Mesendoderm (in vitro differentiated cells): ENCODE results near the gene RASSF4.

ENCODE experiments used
- DNase-seq: peaks from one replicate; pipeline ENCODE4 v3.0.0; 2013
- H2AK5ac ChIP-seq: 2 replicates; pipeline ENCODE4 v1.6.1; 2013; ENCODE audit warnings: low read length, inconsistent platforms
- H2BK120ac ChIP-seq: 2 replicates; pipeline ENCODE4 v1.6.1; 2013; ENCODE audit warnings: low read depth, mild to moderate bottlenecking, low read length, moderate library complexity, mixed read lengths
- H2BK15ac ChIP-seq: replicated peaks from 2 replicates; pipeline ENCODE4 v1.6.1; 2013; ENCODE audit warnings: low read depth, mild to moderate bottlenecking, moderate library complexity
- H2BK5ac ChIP-seq: 2 replicates; pipeline ENCODE4 v1.6.1; 2013; ENCODE audit warnings: low read length, inconsistent platforms
- H3K18ac ChIP-seq: 2 replicates; pipeline ENCODE4 v1.6.1; 2013; ENCODE audit warnings: mild to moderate bottlenecking, low read length, mixed read lengths
- H3K23ac ChIP-seq: one replicate; pipeline ENCODE4 v1.6.1; 2013; ENCODE audit warnings: low read length
- H3K27ac ChIP-seq: 2 replicates; pipeline ENCODE4 v1.5.1; 2013; ENCODE audit warnings: low read depth, mild to moderate bottlenecking, inconsistent platforms, low read length, moderate library complexity
- H3K27me3 ChIP-seq: 2 replicates; pipeline ENCODE4 v1.6.1; 2013; ENCODE audit warnings: low read length, control low read depth, mild to moderate bottlenecking, inconsistent platforms; ENCODE audit not compliant: insufficient read depth, poor library complexity
- H3K36me3 ChIP-seq: 2 replicates; pipeline ENCODE4 v1.6.1; 2013; ENCODE audit warnings: low read length, inconsistent platforms; ENCODE audit not compliant: control insufficient read depth, insufficient read depth
- H3K4ac ChIP-seq: one replicate; pipeline ENCODE4 v1.6.1; 2013; ENCODE audit warnings: low read depth, mild to moderate bottlenecking, low read length, moderate library complexity
- H3K4me1 ChIP-seq: 2 replicates; pipeline ENCODE4 v1.6.1; 2013; ENCODE audit warnings: low read depth, low read length, inconsistent platforms; ENCODE audit not compliant: control insufficient read depth
- H3K4me2 ChIP-seq: 2 replicates; pipeline ENCODE4 v1.6.1; 2013; ENCODE audit warnings: low read length
- H3K4me3 ChIP-seq: 2 replicates; pipeline ENCODE4 v1.5.1; 2013; ENCODE audit warnings: mild to moderate bottlenecking, low read length
- H3K56ac ChIP-seq: one replicate; pipeline ENCODE4 v1.6.1; 2013; ENCODE audit warnings: low read length
- H3K79me1 ChIP-seq: 2 replicates; pipeline ENCODE4 v1.6.1; 2013; ENCODE audit warnings: low read length, inconsistent platforms
- H3K79me2 ChIP-seq: 2 replicates; pipeline ENCODE4 v1.6.1; 2013; ENCODE audit warnings: mild to moderate bottlenecking, low read length; ENCODE audit not compliant: control insufficient read depth, insufficient read depth
- H3K9ac ChIP-seq: 2 replicates; pipeline ENCODE4 v1.6.1; 2013; ENCODE audit warnings: low read length, inconsistent platforms
- H4K5ac ChIP-seq: one replicate; pipeline ENCODE4 v1.6.1; 2013; ENCODE audit warnings: low read length
- H4K8ac ChIP-seq: one replicate; pipeline ENCODE4 v1.6.1; 2013; ENCODE audit warnings: low read depth, mild to moderate bottlenecking, control low read depth, low read length, moderate library complexity
- WGBS: extraction: QIAGEN DNeasy Blood & Tissue Kit; methylation state at CpG from one replicate; pipeline ENCODE4 v1.1.7; 2013; ENCODE audit warnings: low lambda C conversion rate, missing lambda C conversion rate; ENCODE audit not compliant: insufficient coverage; ENCODE audit errors: extremely low coverage; 5-methylcytosine and 5-hydroxymethylcytosine counted together

RASSF4 gene

DNA sequence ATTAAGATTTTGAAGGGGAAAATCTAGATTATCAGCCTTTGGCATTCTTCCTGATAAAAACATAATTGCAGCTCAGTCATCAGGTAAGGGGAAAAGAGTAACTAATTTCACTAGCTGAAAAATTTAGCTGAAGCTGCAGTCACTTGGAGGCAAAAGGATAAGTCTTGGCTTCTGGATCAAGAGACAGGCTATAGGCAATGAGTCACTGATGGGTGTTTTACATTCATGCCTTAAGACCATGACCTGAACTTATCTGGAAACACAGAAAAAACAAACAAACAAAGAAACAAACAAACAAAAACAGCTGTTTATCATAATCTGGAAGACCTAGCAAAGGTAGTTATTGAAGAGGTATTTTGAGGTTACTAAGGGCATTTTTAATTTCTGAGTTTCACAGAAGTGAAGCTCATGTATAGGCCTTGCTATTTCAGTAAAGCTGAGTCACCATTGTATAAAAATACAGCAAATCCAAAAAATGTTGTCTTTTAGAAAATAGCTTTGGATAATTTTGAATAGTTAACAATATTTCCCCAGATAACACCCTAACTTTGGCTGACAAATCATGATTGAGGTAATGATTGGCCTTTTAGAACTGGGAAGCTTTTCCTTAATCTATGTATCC lies 81.4 kb downstream of the RASSF4 start:
- Histone ChIP-seq H3K79me2 (no peaks in the 10 kb centered on the region), H3K56ac (no peak overlapping the region), H3K4me3 (no peak overlapping the region), H2BK5ac (no peak overlapping the region), H2AK5ac (no peak overlapping the region), H2BK120ac (no peak overlapping the region), H2BK15ac (no peak overlapping the region), H3K9ac (no peak overlapping the region), H3K79me1 (no peaks in the 10 kb centered on the region), H3K4me2 (no peak overlapping the region), H3K27ac (no peak overlapping the region), H3K18ac (no peak overlapping the region), H3K23ac (no peak overlapping the region), H3K4me1 (no peaks in the 10 kb centered on the region), H3K4ac (no peak overlapping the region), H4K5ac (no peak overlapping the region), H3K27me3 (no peaks in the 10 kb centered on the region), H4K8ac (no peak overlapping the region), H3K36me3 (no peaks in the 10 kb centered on the region)
- peak; percentile 28 for DNase-seq

GRCh38 chr10:45044290-45044689 lies 84.7 kb downstream of the RASSF4 start:
- Histone ChIP-seq H3K4ac (no peak overlapping the region), H2AK5ac (no peak overlapping the region), H3K18ac (peak overlapping the region; percentile 14), H3K56ac (no peak overlapping the region), H3K79me2 (no peaks in the 10 kb centered on the region), H3K27ac (no peak overlapping the region), H3K79me1 (no peaks in the 10 kb centered on the region), H3K27me3 (no peaks in the 10 kb centered on the region), H4K5ac (no peak overlapping the region), H3K9ac (no peak overlapping the region), H3K36me3 (no peaks in the 10 kb centered on the region), H4K8ac (peak overlapping the region; percentile 65), H3K4me2 (no peak overlapping the region), H2BK120ac (no peak overlapping the region), H3K23ac (no peak overlapping the region), H3K4me3 (no peak overlapping the region), H3K4me1 (no peaks in the 10 kb centered on the region), H2BK5ac (no peak overlapping the region), H2BK15ac (no peak overlapping the region)
- DNase-seq: peak; percentile 25
- no CpG with 5 or more reads among the region's 7 CpGs for WGBS
